Suprapubic skin (tissue), 3 donors: Measurements from ENCODE around the gene DIS3L.
"Not testable (repeated sequence)": the region's sequence is repeated elsewhere in the genome, so short reads cannot be mapped to it uniquely, and the experiment has no call there.

Source experiments
- CTCF ChIP-seq, 2 donors: fragments of 200-600 bp in 1 of 2; fragments of 450-650 bp in 1 of 2; sonication (generic) in 1 of 2; IDR thresholded peaks; one replicate each; pipeline ENCODE4 v1.5.1; 2016 to 2019; ENCODE audit warnings: antibody characterized with exemption in 2 of 2, mild to moderate bottlenecking in 1 of 2, moderate library complexity in 1 of 2
- POLR2AphosphoS5 ChIP-seq, 3 donors: sonication (generic); formaldehyde crosslinking; IDR thresholded peaks; one replicate each; pipeline ENCODE4 v1.6.1; 2017; ENCODE audit warnings: antibody characterized with exemption in 3 of 3

- TF ChIP-seq POLR2AphosphoS5, CTCF (IDR thresholded peaks at IDR 0.05): not testable (repeated sequence)
These were observed 11.1 kb downstream of the DIS3L start for GRCh38 chr15:66304425-66304824.
